Measurements from ENCODE around the gene HES1. TPM values are rescaled to one million over a fixed set of nuclear protein-coding genes. Genes with fewer than 3 reads are reported as not detected.
"Not testable (repeated sequence)": the region's sequence is repeated elsewhere in the genome, so short reads cannot be mapped to it uniquely, and the experiment has no call there.

The HES1 gene
- total and polyA plus RNA-seq, 10 of the 15 experiments (the other 5 are each of a cell fraction or from before 2014, with no cell fraction given), result 0.46 to 5.3 (median 2.3) TPM

- DNase-seq (ENCODE audit: low read depth, low spot score) (no peak), ATAC-seq (no peak), FAIRE-seq (no peak)
- no peaks in the 10 kb centered on the region for H3K9me3 ChIP-seq (replicated peaks; ENCODE audit: control insufficient read depth, insufficient read depth, low read length)
- H2AFZ ChIP-seq (ENCODE audit: control insufficient read depth, low read depth, low read length), result no peak overlapping the region
- no peaks in the 10 kb centered on the region for H4K20me1 ChIP-seq (ENCODE audit: control insufficient read depth, insufficient read depth)
- ChIA-PET POLR2A (no interaction called here), SMC1A (ENCODE audit: uncharacterized antibody, unreplicated experiment) (interaction anchor here (1.4 kb wide), 1 partner anchor 10 kb away, joined by 4 read pairs; no protein-coding TSS in a partner anchor), RAD21 (ENCODE audit: unreplicated experiment) (no interaction called here), CTCF (interaction anchor here (0.8 kb wide), 1 partner anchor 13 kb away, joined by 3 read pairs; no protein-coding TSS in a partner anchor)
- intact Hi-C loops (cut with micrococcal nuclease; ENCODE audit: unreplicated experiment), result no loop called here
- no peak overlapping the region for H3K4me3 ChIP-seq
- H3K27me3 ChIP-seq (replicated peaks in 1 of 2; ENCODE audit: control insufficient read depth in 2 of 2, insufficient read depth in 2 of 2, low read length in 1 of 2), result peaks cover 2 to 5% of the 10 kb centered on the region in 2 experiments; a peak in 2 of 4 replicates
- no TSS peak for BruUV-seq (replicated peaks)
- no peak overlapping the region for H3K9ac ChIP-seq (ENCODE audit: control insufficient read depth, insufficient read depth, low read length)
- in situ Hi-C loops (cut with MboI), result no loop called here
- H3K27ac ChIP-seq (ENCODE audit: control insufficient read depth, insufficient read depth), result no peak overlapping the region
- WGBS (ENCODE audit: insufficient coverage, insufficient replicate concordance, low lambda C conversion rate, missing lambda C conversion rate), result 48% methylated on average over 2 of the region's 2 CpGs
- no peaks in the 10 kb centered on the region for H3K36me3 ChIP-seq (ENCODE audit: control insufficient read depth in 2 of 2, insufficient read depth in 2 of 2, low read length in 1 of 2)
- H3K79me2 ChIP-seq (ENCODE audit: control insufficient read depth, insufficient read depth, low read length), result no peaks in the 10 kb centered on the region
- TF ChIP-seq E2F8 (IDR thresholded peaks at IDR 0.05; ENCODE audit: low read depth, partially characterized antibody) (no peak), FOXK2 (IDR thresholded peaks at IDR 0.05) (no peak), BCL3 (IDR thresholded peaks at IDR 0.05; ENCODE audit: borderline replicate concordance, insufficient read depth, low read depth, low read length, poor library complexity, severe bottlenecking) (no peak), EP300 (IDR thresholded peaks at IDR 0.05; ENCODE audit: borderline replicate concordance in 1 of 2, control insufficient read depth in 1 of 2, low read depth in 2 of 2, low read length in 2 of 2) (no peak), RBBP5 (conservative IDR thresholded peaks at IDR 0.05) (no peak), BMI1 (IDR thresholded peaks at IDR 0.05; ENCODE audit: borderline replicate concordance) (no peak), STAT1 (conservative IDR thresholded peaks at IDR 0.05) (no peak), SREBF2 (IDR thresholded peaks at IDR 0.05; ENCODE audit: low read length) (no peak), SMAD1 (IDR thresholded peaks at IDR 0.05; ENCODE audit: low read depth, partially characterized antibody) (no peak), NR2C2 (IDR thresholded peaks at IDR 0.05; ENCODE audit: borderline replicate concordance, control insufficient read depth, insufficient read length, low read depth) (no peak), ZBTB33 (IDR thresholded peaks at IDR 0.05) (no peak)
- H3K4me2 ChIP-seq (ENCODE audit: control insufficient read depth, insufficient read depth), result no peak overlapping the region
- peaks cover 3% of the 10 kb centered on the region; the same call in 1 of the 2 replicates for H3K4me1 ChIP-seq (ENCODE audit: control insufficient read depth, insufficient read depth, low read length)
Measured at GRCh38 chr3:194091141-194091540, 44.8 kb upstream of the HES1 start.

GRCh38 chr3:194091897-194092296 is 44.1 kb upstream of the HES1 start:
- H2AFZ ChIP-seq (ENCODE audit: control insufficient read depth, low read depth, low read length); H3K27me3 ChIP-seq (replicated peaks in 1 of 2; ENCODE audit: control insufficient read depth in 2 of 2, insufficient read depth in 2 of 2, low read length in 1 of 2); in situ Hi-C loops (cut with MboI); H3K9me3 ChIP-seq (replicated peaks; ENCODE audit: control insufficient read depth, insufficient read depth, low read length); H3K36me3 ChIP-seq (ENCODE audit: control insufficient read depth in 2 of 2, insufficient read depth in 2 of 2, low read length in 1 of 2); H3K4me3 ChIP-seq; RAD21 ChIA-PET (ENCODE audit: unreplicated experiment); FAIRE-seq; H3K27ac ChIP-seq (ENCODE audit: control insufficient read depth, insufficient read depth); POLR2A ChIA-PET; DNase-seq (ENCODE audit: low read depth, low spot score); H3K79me2 ChIP-seq (ENCODE audit: control insufficient read depth, insufficient read depth, low read length); ATAC-seq; intact Hi-C loops (cut with micrococcal nuclease; ENCODE audit: unreplicated experiment); CTCF ChIA-PET; BruUV-seq (replicated peaks); H3K4me1 ChIP-seq (ENCODE audit: control insufficient read depth, insufficient read depth, low read length); H3K4me2 ChIP-seq (ENCODE audit: control insufficient read depth, insufficient read depth); H4K20me1 ChIP-seq (ENCODE audit: control insufficient read depth, insufficient read depth); H3K9ac ChIP-seq (ENCODE audit: control insufficient read depth, insufficient read depth, low read length): not testable (repeated sequence)
- SMC1A ChIA-PET (ENCODE audit: uncharacterized antibody, unreplicated experiment), result interaction anchor here (1.0 kb wide), 1 partner anchor 11 kb away, joined by 3 read pairs; no protein-coding TSS in a partner anchor
- WGBS (ENCODE audit: insufficient coverage, insufficient replicate concordance, low lambda C conversion rate, missing lambda C conversion rate), result 68% methylated on average over 6 of the region's 6 CpGs

Measured in GM12878 (cell line).